ENCODE data around the gene RTP1.

GRCh38 chr3:187213616-187214015 lies 16.3 kb downstream of the RTP1 start:
- TF ChIP-seq CTCF (IDR thresholded peaks at IDR 0.05) (no peak), POLR2A (IDR thresholded peaks at IDR 0.05) (no peak)

Measured in thyroid gland (tissue), 4 donors.